Thyroid gland (tissue), 4 donors: Measurements from ENCODE around the gene RABL3. TPM values are rescaled to one million over a fixed set of nuclear protein-coding genes. Genes with fewer than 3 reads are reported as not detected.
A peak's percentile ranks its signal among the peaks of the same experiment; 100 is the strongest.

Experiments used
- DNase-seq, 2 donors: peaks; one replicate each; pipeline ENCODE4 v3.0.0-alpha.2; 2019
- H3K27ac ChIP-seq, 3 donors: fragments of 200-600 bp; sonication (generic); 1 replicate in 2 of 3; 2 replicates in 1 of 3; pipeline ENCODE4 v1.5.1; 2016 to 2019; ENCODE audit warnings: mild to moderate bottlenecking in 1 of 3, moderate library complexity in 1 of 3
- H3K27me3 ChIP-seq: fragments of 200-600 bp; sonication (generic); one replicate; pipeline ENCODE4 v1.5.1; 2019
- H3K36me3 ChIP-seq, 2 donors: fragments of 200-600 bp; sonication (generic); one replicate each; pipeline ENCODE4 v1.5.1; 2016 to 2019
- H3K4me1 ChIP-seq, 2 donors: fragments of 200-600 bp; sonication (generic); one replicate each; pipeline ENCODE4 v1.5.1; 2017 to 2019
- H3K4me3 ChIP-seq, 3 donors: fragments of 200-600 bp; sonication (generic); replicated peaks in 1 of 3; 1 replicate in 2 of 3; 2 replicates in 1 of 3; pipeline ENCODE4 v1.5.1; 2016; ENCODE audit warnings: mild to moderate bottlenecking in 1 of 3
- H3K9me3 ChIP-seq: fragments of 200-600 bp; sonication (generic); one replicate; pipeline ENCODE4 v1.5.1; 2017
- POLR2A ChIP-seq, 2 donors: fragments of 450-650 bp; IDR thresholded peaks; one replicate each; pipeline ENCODE4 v1.6.1; 2017; ENCODE audit warnings: antibody characterized with exemption in 2 of 2, mild to moderate bottlenecking in 2 of 2, moderate library complexity in 1 of 2
- WGBS, 2 donors: methylation state at CpG; one replicate each; pipeline ENCODE4 v1.1.5; 2017; 5-methylcytosine and 5-hydroxymethylcytosine counted together
- intact Hi-C: fragments of 100-400 bp; cut with DNase I; formaldehyde crosslinking; loops from one replicate; pipeline ENCODE4 v1.15.1; 2023
- total RNA-seq, 4 donors: library from RNA; depleted of rRNA; stranded (reverse); fragments of >200 nt; gene quantifications; one replicate each; pipeline ENCODE4 v1.2.3, GENCODE V29; 2016
- TF ChIP-seq, protein P1 (sequence below), 6 experiments: fragments of 200-600 bp in 3 of 6; fragments of 450-650 bp in 3 of 6; sonication (generic) in 3 of 6; IDR thresholded peaks; one replicate each; pipeline ENCODE4 v1.5.1; 2016 to 2019; ENCODE audit warnings: antibody characterized with exemption in 6 of 6, mild to moderate bottlenecking in 2 of 6, inconsistent platforms in 1 of 6, moderate library complexity in 1 of 6

RABL3 gene
- total RNA-seq, 4 donors from 2014 or later, result 24.3 to 59.5 (median 32.0) TPM

DNA sequence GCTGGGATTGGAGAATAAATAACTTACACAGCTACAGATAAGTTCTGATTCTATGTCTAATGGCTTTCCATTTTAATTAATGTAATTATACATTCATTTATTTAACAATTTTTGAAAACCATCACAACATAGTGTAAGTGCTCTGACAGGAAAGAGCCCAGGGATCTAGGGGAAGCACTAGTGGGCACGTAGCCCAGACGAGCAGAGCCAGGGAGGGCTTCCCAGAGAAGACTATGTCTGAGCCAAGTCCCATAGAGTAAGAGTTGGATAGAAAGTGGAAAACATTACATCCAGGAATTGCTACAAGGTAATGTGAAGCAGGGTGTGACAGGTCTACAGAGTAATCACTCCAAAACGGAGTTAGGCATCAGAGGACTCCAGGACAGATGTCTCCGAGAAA lies 57.4 kb downstream of the RABL3 start:
- peaks cover 19 to 21% of the 10 kb centered on the region in 2 donors for H3K4me1 ChIP-seq
- H3K4me3 ChIP-seq, result no peak overlapping the region
- no peaks in the 10 kb centered on the region for H3K36me3 ChIP-seq
- intact Hi-C loops, result no loop called here
- H3K27ac ChIP-seq, result no peak overlapping the region
- WGBS, 2 donors, result 67 to 73% methylated on average over 4 of the region's 4 CpGs
- H3K27me3 ChIP-seq, result no peaks in the 10 kb centered on the region
- TF ChIP-seq, protein P1, sequence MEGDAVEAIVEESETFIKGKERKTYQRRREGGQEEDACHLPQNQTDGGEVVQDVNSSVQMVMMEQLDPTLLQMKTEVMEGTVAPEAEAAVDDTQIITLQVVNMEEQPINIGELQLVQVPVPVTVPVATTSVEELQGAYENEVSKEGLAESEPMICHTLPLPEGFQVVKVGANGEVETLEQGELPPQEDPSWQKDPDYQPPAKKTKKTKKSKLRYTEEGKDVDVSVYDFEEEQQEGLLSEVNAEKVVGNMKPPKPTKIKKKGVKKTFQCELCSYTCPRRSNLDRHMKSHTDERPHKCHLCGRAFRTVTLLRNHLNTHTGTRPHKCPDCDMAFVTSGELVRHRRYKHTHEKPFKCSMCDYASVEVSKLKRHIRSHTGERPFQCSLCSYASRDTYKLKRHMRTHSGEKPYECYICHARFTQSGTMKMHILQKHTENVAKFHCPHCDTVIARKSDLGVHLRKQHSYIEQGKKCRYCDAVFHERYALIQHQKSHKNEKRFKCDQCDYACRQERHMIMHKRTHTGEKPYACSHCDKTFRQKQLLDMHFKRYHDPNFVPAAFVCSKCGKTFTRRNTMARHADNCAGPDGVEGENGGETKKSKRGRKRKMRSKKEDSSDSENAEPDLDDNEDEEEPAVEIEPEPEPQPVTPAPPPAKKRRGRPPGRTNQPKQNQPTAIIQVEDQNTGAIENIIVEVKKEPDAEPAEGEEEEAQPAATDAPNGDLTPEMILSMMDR (IDR thresholded peaks at IDR 0.05), result no peak
- no peak for TF ChIP-seq POLR2A (IDR thresholded peaks at IDR 0.05)
- DNase-seq, result no peak
- H3K9me3 ChIP-seq, result no peaks in the 10 kb centered on the region

DNA sequence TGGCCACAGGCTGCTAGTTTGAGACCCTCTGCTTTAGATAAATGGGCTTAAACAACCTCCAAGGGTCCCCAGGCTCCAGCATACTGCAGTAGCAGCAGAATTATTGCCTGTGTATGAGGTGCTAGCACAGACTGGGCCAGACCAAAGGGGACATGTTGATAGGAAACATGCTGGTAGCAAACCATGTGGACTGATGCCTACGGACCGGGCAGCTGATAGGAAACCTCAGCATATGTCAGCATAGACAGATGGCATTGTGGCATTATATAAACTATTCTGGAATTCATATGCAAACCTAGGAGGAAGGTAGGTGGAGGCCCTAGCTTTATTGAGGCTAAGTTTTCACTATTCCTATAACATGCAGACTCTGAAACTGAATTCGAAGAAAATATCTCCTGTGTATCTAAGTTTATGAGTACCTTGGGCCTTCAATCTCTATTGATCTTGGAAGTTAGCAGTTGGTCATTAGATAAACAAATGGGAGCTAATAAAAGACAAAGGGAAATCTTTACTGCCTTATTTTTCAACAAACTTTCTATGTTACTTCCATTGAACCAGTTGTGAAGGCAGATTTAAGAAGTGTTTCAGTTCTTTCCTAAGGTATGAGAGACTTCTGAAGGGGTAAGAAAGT lies 58.5 kb downstream of the RABL3 start:
- H3K4me1 ChIP-seq, result peaks cover 27 to 30% of the 10 kb centered on the region in 2 donors
- H3K4me3 ChIP-seq, result no peak overlapping the region
- TF ChIP-seq POLR2A (IDR thresholded peaks at IDR 0.05), result no peak
- TF ChIP-seq, protein P1 (IDR thresholded peaks at IDR 0.05), result no peak
- intact Hi-C loops, result no loop called here
- H3K9me3 ChIP-seq, result no peaks in the 10 kb centered on the region
- DNase-seq, result no peak
- H3K27ac ChIP-seq, result peak overlapping the region; percentile 64 to 89 (median 82)
- H3K27me3 ChIP-seq, result no peaks in the 10 kb centered on the region
- 93 to 96% methylated on average over 3 of the region's 3 CpGs for WGBS, 2 donors
- no peaks in the 10 kb centered on the region for H3K36me3 ChIP-seq

DNA sequence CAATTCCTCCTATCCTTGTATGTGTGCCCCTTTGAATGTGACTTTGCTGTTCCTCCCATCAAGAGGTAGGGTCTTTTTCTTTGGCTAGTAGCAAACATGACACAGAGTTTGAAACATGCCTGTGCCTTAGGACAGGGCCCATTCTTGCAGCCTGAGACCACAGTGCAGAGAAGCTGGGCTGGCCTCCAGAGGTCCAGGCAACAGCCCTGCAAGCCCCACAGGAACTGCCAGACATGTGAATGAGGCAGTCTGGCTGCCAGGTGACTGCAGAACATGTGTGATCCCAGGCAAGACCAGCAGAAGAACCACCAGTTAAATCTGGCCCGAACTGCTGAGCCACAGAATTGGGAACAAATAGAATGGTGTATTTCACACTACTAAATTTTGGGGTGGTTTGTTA lies 59.1 kb downstream of the RABL3 start:
- WGBS, 2 donors, result 86 to 89% methylated on average over 1 of the region's 1 CpG
- TF ChIP-seq, protein P1 (IDR thresholded peaks at IDR 0.05), result no peak
- TF ChIP-seq POLR2A (IDR thresholded peaks at IDR 0.05), result no peak

DNA sequence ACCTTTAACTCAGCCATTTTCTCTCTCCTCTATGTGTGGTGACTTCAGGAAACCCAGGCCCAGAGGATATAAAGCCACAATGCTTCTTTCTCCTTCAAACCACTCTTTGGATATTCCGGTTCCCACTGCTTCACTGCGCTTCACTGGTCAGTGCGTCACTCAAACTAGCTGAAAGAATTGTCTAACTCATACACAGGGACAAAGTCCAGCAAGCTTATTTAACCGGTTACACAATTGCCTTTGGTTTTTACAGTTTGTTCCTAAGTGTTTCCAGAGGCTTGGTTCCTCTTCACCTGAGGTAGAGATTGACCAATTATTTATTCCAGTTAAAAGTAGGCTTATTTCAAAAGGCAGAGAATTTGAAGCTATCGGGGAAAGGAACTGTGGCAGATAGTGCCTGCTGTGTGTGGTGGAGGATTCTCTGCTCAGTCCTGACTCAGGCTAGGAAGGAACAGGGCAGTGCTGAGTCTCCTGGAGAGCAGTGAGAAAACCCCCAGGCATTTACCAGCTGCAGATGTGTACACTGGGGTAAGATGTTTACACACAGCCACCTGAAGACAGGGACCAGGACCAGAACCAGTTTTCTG lies 60.1 kb downstream of the RABL3 start, which contains the start of gene HGD:
Gene HGD, minus strand, starts transcription at position 145 of the 587 bp plus-strand sequence. Its CDS starts 128 bp downstream, at position 17.
- peak in 1 of 2 donors; percentile 79 for TF ChIP-seq POLR2A (IDR thresholded peaks at IDR 0.05)
- TF ChIP-seq, protein P1 (IDR thresholded peaks at IDR 0.05), result no peak
- Histone ChIP-seq H3K27me3 (no peaks in the 10 kb centered on the region), H3K36me3 (no peaks in the 10 kb centered on the region), H3K4me1 (peaks cover 37 to 40% of the 10 kb centered on the region in 2 donors), H3K27ac (peak within 1 kb of the TSS; percentile 78 to 91 (median 89)), H3K9me3 (no peaks in the 10 kb centered on the region), H3K4me3 (peak within 1 kb of the TSS in 2 of 3 donors; percentile 6 to 20)
- DNase-seq, result peak; percentile 84 to 85
- WGBS, 2 donors, result 29 to 51% methylated on average over 5 of the region's 5 CpGs
- intact Hi-C loops, result no loop called here

More for the DNA sequence above, 59.1 kb downstream of the RABL3 start:
- H3K4me3 ChIP-seq, result no peak overlapping the region
- H3K36me3 ChIP-seq, result no peaks in the 10 kb centered on the region
- H3K27me3 ChIP-seq, result no peaks in the 10 kb centered on the region
- H3K4me1 ChIP-seq, result peaks cover 31 to 35% of the 10 kb centered on the region in 2 donors
- peak overlapping the region; percentile 64 to 89 (median 82) for H3K27ac ChIP-seq
- peak; percentile 26 to 62 for DNase-seq
- H3K9me3 ChIP-seq, result no peaks in the 10 kb centered on the region
- intact Hi-C loops, result no loop called here

DNA sequence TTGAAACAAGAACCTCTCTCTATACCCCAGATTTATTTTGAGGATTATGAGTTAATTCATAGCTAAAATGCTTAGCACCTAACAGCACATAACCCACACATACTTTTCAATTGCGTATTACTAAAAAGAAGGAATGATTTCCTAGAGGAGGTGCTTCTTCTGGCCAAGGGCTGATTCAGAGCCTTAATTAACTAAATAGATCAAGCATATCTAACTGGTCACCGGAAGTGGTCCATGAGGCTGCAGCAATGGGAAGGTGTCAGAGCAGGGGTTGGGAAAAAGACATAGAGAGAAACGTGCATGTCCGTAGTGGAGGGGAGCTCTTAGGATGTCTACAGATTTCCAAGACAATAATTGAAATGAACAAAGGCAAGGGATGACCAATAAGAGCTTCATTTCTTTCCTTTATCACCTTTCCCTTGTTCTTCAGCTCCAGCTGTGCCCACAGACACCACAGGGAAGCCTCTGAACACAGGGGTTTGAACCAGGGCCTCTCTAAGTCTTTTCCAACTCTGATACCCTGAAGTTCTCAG lies 60.7 kb downstream of the RABL3 start:
- Histone ChIP-seq H3K4me1 (peaks cover 37 to 40% of the 10 kb centered on the region in 2 donors), H3K27me3 (no peaks in the 10 kb centered on the region), H3K4me3 (peak overlapping the region in 2 of 3 donors; percentile 6 to 20), H3K9me3 (no peaks in the 10 kb centered on the region), H3K27ac (peak overlapping the region; percentile 78 to 91 (median 89)), H3K36me3 (no peaks in the 10 kb centered on the region)
- intact Hi-C loops, result no loop called here
- WGBS, 2 donors, result 71 to 86% methylated on average over 4 of the region's 4 CpGs
- DNase-seq, result no peak
- TF ChIP-seq, protein P1 (IDR thresholded peaks at IDR 0.05), result no peak
- TF ChIP-seq POLR2A (IDR thresholded peaks at IDR 0.05), result no peak
